WTC11 (cell line): ENCODE results near the gene RFPL3. TPM values are rescaled to one million over a fixed set of nuclear protein-coding genes. Genes with fewer than 3 reads are reported as not detected.

Source experiments
- ATAC-seq: fragments of 200-7000 bp; cut with Tn5 transposase; 2 replicates; pipeline ENCODE4 v1.10.0; 2021; ENCODE audit warnings: mild to moderate bottlenecking, moderate library complexity
- CTCF ChIA-PET: fragments of 300-600 bp; sonication (Branson Sonifier 250); formaldehyde crosslinking; loops from one replicate; lab custom pipeline; 2021; ENCODE audit warnings: antibody characterized with exemption; lab: Charles Lee
- POLR2A ChIA-PET: fragments of 350-600 bp; sonication (Branson Sonifier 250); formaldehyde crosslinking; loops from one replicate; lab custom pipeline; 2021; ENCODE audit warnings: antibody characterized with exemption; lab: Charles Lee
- DNase-seq: peaks from one replicate; pipeline ENCODE4 v3.0.0; 2021; ENCODE audit warnings: low spot score
- H3K27ac Mint-ChIP-seq: 2 replicates; pipeline ENCODE4 v1.8.0; 2021; ENCODE audit warnings: mixed read lengths
- H3K27me3 Mint-ChIP-seq: 2 replicates; pipeline ENCODE4 v1.8.0; 2021; ENCODE audit warnings: low read depth, mild to moderate bottlenecking, moderate library complexity, mixed read lengths
- H3K36me3 Mint-ChIP-seq: 2 replicates; pipeline ENCODE4 v1.8.0; 2021; ENCODE audit warnings: mixed read lengths
- H3K4me1 Mint-ChIP-seq: 2 replicates; pipeline ENCODE4 v1.8.0; 2022; ENCODE audit warnings: mixed read lengths
- H3K4me3 Mint-ChIP-seq: 2 replicates; pipeline ENCODE4 v1.8.0; 2021; ENCODE audit warnings: mild to moderate bottlenecking, moderate library complexity, mixed read lengths
- H3K9me3 Mint-ChIP-seq: 2 replicates; pipeline ENCODE4 v1.8.0; 2021; ENCODE audit warnings: mixed read lengths
- CBFB ChIP-seq: sonication (generic); formaldehyde crosslinking; IDR thresholded peaks from 2 replicates; pipeline ENCODE4 v1.8.1; 2022; ENCODE audit warnings: mild to moderate bottlenecking, low read depth, missing genetic modification reagents
- CTCF ChIP-seq: fragments of 200-600 bp; IDR thresholded peaks from 2 replicates; pipeline ENCODE4 v1.8.0; 2022; ENCODE audit warnings: antibody characterized with exemption
- HMGA2 ChIP-seq: fragments of 250-450 bp; sonication (Bioruptor Pico); IDR thresholded peaks from 2 replicates; pipeline ENCODE4 v1.4.0; 2021; ENCODE audit warnings: mild to moderate bottlenecking, moderate library complexity
- IRF1 ChIP-seq: sonication (generic); formaldehyde crosslinking; IDR thresholded peaks from 2 replicates; pipeline ENCODE4 v1.8.0; 2023; ENCODE audit warnings: missing genetic modification reagents
- MXD4 ChIP-seq: fragments of 250-450 bp; sonication (Bioruptor Pico); IDR thresholded peaks from 2 replicates; pipeline ENCODE4 v1.8.0; 2021; ENCODE audit warnings: mild to moderate bottlenecking, moderate library complexity, borderline replicate concordance
- NR2C2 ChIP-seq: sonication (generic); formaldehyde crosslinking; IDR thresholded peaks from 2 replicates; pipeline ENCODE4 v1.8.0; 2022; ENCODE audit warnings: mild to moderate bottlenecking, missing genetic modification reagents
- PRDM15 ChIP-seq: sonication (generic); formaldehyde crosslinking; IDR thresholded peaks from 2 replicates; pipeline ENCODE4 v1.8.0; 2022; ENCODE audit warnings: missing genetic modification reagents
- RELA ChIP-seq: sonication (generic); formaldehyde crosslinking; IDR thresholded peaks from 2 replicates; pipeline ENCODE4 v1.8.1; 2022; ENCODE audit warnings: missing genetic modification reagents, mild to moderate bottlenecking, borderline replicate concordance
- STAT6 ChIP-seq: sonication (generic); formaldehyde crosslinking; conservative IDR thresholded peaks from 2 replicates; pipeline ENCODE4 v1.8.1; 2023; ENCODE audit warnings: mild to moderate bottlenecking, low read depth, missing genetic modification reagents, moderate library complexity
- USF1 ChIP-seq: sonication (generic); formaldehyde crosslinking; IDR thresholded peaks from 2 replicates; pipeline ENCODE4 v1.8.0; 2022; ENCODE audit warnings: mild to moderate bottlenecking, missing genetic modification reagents
- ZNF219 ChIP-seq: sonication (generic); formaldehyde crosslinking; IDR thresholded peaks from 2 replicates; pipeline ENCODE4 v1.8.0; 2023; ENCODE audit warnings: missing genetic modification reagents, mild to moderate bottlenecking, borderline replicate concordance
- ZSCAN18 ChIP-seq: fragments of 250-450 bp; sonication (Bioruptor Pico); IDR thresholded peaks from 2 replicates; pipeline ENCODE4 v2.1.2; 2022; ENCODE audit warnings: mild to moderate bottlenecking, moderate library complexity
- total RNA-seq: library from RNA; stranded (reverse); gene quantifications from 3 replicates; pipeline ENCODE4 v1.2.3, GENCODE V29; 2021
- TF ChIP-seq, protein P1 (sequence below): sonication (generic); formaldehyde crosslinking; IDR thresholded peaks from 2 replicates; pipeline ENCODE4 v1.8.0; 2022; ENCODE audit warnings: mild to moderate bottlenecking, missing genetic modification reagents
- TF ChIP-seq, protein P2 (sequence below): fragments of 250-450 bp; sonication (Bioruptor Pico); IDR thresholded peaks from 2 replicates; pipeline ENCODE4 v1.8.0; 2021; ENCODE audit warnings: mild to moderate bottlenecking

The RFPL3 gene
- total RNA-seq, 1 experiment from 2014 or later, result not detected

GRCh38 chr22:32327066-32327465 lies 30.6 kb upstream of the RFPL3 start (continued):
- no peak for TF ChIP-seq PRDM15
- TF ChIP-seq, all 79 proteins: peak for 0

DNA sequence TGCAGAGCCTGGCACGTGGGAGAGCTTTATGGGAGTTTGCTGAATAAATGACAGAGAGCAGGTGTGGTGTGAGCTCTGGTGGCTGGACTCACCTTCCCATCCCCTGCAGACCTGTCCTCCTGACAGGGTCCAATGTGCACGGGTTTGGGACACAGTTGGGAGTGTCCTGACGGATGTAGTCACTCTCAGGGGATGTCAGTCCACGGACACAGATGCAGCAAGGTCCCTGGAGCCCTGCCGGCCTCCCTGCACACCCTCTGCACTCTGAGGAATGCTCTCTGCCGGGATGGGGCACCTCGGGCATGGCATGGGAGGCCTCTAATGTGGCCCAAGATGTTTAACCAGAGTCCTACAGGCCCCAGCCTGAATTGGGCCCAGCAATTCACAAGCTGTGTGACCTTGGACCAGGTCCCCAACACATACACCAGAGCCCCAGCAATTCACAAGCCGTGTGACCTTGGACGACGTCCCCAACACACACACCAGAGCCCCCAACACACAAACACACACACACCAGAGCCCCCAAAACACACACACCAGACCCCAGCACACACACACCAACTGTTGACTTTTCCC lies 30.0 kb upstream of the RFPL3 start:
- Mint-ChIP-seq H3K9me3 (peaks cover 13% of the 10 kb centered on the region), H3K27me3 (no peaks in the 10 kb centered on the region; the same call in 1 of the 2 replicates), H3K27ac (no peak overlapping the region; the same call in 1 of the 2 replicates), H3K4me3 (no peak overlapping the region), H3K4me1 (peaks cover 28% of the 10 kb centered on the region), H3K36me3 (peaks cover 11% of the 10 kb centered on the region)
- POLR2A ChIA-PET, result no interaction called here
- no peak for DNase-seq
- ATAC-seq, result no peak
- CTCF ChIA-PET, result no interaction called here
- TF ChIP-seq CTCF (no peak), ZNF219 (CRISPR knock-in tag) (no peak), ZSCAN18 (no peak), MXD4 (CRISPR knock-in tag) (no peak), USF1 (CRISPR knock-in tag) (no peak), CBFB (CRISPR knock-in tag) (no peak), IRF1 (CRISPR knock-in tag) (no peak), PRDM15 (no peak), HMGA2 (no peak), NR2C2 (CRISPR knock-in tag) (no peak), RELA (CRISPR knock-in tag) (no peak), STAT6 (no peak)
- TF ChIP-seq, protein P1, sequence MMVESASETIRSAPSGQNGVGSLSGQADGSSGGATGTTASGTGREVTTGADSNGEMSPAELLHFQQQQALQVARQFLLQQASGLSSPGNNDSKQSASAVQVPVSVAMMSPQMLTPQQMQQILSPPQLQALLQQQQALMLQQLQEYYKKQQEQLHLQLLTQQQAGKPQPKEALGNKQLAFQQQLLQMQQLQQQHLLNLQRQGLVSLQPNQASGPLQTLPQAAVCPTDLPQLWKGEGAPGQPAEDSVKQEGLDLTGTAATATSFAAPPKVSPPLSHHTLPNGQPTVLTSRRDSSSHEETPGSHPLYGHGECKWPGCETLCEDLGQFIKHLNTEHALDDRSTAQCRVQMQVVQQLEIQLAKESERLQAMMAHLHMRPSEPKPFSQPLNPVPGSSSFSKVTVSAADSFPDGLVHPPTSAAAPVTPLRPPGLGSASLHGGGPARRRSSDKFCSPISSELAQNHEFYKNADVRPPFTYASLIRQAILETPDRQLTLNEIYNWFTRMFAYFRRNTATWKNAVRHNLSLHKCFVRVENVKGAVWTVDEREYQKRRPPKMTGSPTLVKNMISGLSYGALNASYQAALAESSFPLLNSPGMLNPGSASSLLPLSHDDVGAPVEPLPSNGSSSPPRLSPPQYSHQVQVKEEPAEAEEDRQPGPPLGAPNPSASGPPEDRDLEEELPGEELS, result no peak
- TF ChIP-seq, protein P2, sequence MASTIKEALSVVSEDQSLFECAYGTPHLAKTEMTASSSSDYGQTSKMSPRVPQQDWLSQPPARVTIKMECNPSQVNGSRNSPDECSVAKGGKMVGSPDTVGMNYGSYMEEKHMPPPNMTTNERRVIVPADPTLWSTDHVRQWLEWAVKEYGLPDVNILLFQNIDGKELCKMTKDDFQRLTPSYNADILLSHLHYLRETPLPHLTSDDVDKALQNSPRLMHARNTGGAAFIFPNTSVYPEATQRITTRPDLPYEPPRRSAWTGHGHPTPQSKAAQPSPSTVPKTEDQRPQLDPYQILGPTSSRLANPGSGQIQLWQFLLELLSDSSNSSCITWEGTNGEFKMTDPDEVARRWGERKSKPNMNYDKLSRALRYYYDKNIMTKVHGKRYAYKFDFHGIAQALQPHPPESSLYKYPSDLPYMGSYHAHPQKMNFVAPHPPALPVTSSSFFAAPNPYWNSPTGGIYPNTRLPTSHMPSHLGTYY (CRISPR knock-in tag), result no peak
